ENCODE results near the gene BTBD16.

The BTBD16 gene

GRCh38 chr10:122331100-122331499, 60.0 kb downstream of the BTBD16 start:
- Histone ChIP-seq H3K27me3 (ENCODE audit: insufficient read depth, low read depth, severe bottlenecking) (peaks cover 5% of the 10 kb centered on the region), H3K4me3 (ENCODE audit: low read depth, low read length) (no peak overlapping the region), H3K36me3 (no peaks in the 10 kb centered on the region), H3K9me3 (ENCODE audit: severe bottlenecking) (no peaks in the 10 kb centered on the region), H3K27ac (no peak overlapping the region)
- no peak for DNase-seq
- no peak for TF ChIP-seq CTCF (IDR thresholded peaks at IDR 0.05; ENCODE audit: low read depth, low read length)

GRCh38 chr10:122331615-122332446, 60.7 kb downstream of the BTBD16 start:
- DNase-seq = no peak
- no peak for TF ChIP-seq CTCF (IDR thresholded peaks at IDR 0.05; ENCODE audit: low read depth, low read length)
- Histone ChIP-seq H3K9me3 (ENCODE audit: severe bottlenecking) (no peaks in the 10 kb centered on the region), H3K36me3 (no peaks in the 10 kb centered on the region), H3K4me3 (ENCODE audit: low read depth, low read length) (no peak overlapping the region), H3K27me3 (ENCODE audit: insufficient read depth, low read depth, severe bottlenecking) (peaks cover 5% of the 10 kb centered on the region), H3K27ac (no peak overlapping the region)

DNA sequence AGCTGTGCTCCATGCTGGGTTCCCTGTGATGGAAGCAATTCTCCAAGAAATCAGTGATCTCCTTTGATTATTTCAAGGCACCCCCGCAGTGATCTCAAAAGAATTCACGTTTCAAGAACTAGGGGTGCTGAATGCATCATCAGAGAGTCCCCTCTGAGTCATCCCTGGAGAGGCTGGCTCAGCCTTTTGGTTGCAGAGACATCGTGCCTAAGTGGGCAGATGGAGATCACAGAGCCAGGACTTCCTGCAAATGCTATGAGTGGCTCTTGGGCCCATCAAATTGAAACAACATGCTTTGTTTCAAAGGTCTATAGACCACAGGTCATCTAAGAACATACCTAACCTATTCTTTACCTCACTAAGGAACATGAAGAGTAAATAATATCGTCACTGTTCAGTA, 61.9 kb downstream of the BTBD16 start:
- H3K27ac ChIP-seq = no peak overlapping the region
- TF ChIP-seq CTCF (IDR thresholded peaks at IDR 0.05; ENCODE audit: low read depth, low read length) = no peak
- DNase-seq = no peak
- H3K27me3 ChIP-seq (ENCODE audit: insufficient read depth, low read depth, severe bottlenecking) = peaks cover 5% of the 10 kb centered on the region
- no peaks in the 10 kb centered on the region for H3K9me3 ChIP-seq (ENCODE audit: severe bottlenecking)
- no peak overlapping the region for H3K4me3 ChIP-seq (ENCODE audit: low read depth, low read length)
- no peaks in the 10 kb centered on the region for H3K36me3 ChIP-seq

GRCh38 chr10:122336332-122336731, 65.2 kb downstream of the BTBD16 start:
- Histone ChIP-seq H3K27me3 (ENCODE audit: insufficient read depth, low read depth, severe bottlenecking) (peaks cover 5% of the 10 kb centered on the region), H3K36me3 (no peaks in the 10 kb centered on the region), H3K9me3 (ENCODE audit: severe bottlenecking) (no peaks in the 10 kb centered on the region), H3K4me3 (ENCODE audit: low read depth, low read length) (no peak overlapping the region), H3K27ac (no peak overlapping the region)
- no peak for TF ChIP-seq CTCF (IDR thresholded peaks at IDR 0.05; ENCODE audit: low read depth, low read length)
- DNase-seq = no peak

DNA sequence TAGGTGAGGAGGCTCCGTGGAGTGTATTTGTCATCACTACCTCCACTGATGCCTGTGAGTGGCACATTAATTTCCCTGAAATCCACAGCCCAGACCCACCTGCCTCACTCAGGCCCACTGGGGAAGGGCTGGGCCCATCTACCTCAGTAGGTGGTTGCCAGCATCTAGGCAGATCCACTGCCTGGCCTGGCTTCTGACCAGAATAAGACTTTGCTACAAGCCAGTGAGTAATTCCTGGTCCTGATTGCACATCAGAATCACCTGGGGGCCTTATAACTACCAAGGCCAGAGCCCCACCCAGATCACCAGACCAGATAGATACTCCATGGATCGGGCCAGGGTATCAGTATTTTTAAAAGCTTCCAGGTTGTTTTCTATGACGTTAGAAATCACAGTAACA, 65.9 kb downstream of the BTBD16 start:
- Histone ChIP-seq H3K4me3 (ENCODE audit: low read depth, low read length) (no peak overlapping the region), H3K36me3 (no peaks in the 10 kb centered on the region), H3K27me3 (ENCODE audit: insufficient read depth, low read depth, severe bottlenecking) (peaks cover 5% of the 10 kb centered on the region), H3K9me3 (ENCODE audit: severe bottlenecking) (no peaks in the 10 kb centered on the region), H3K27ac (no peak overlapping the region)
- DNase-seq = no peak
- no peak for TF ChIP-seq CTCF (IDR thresholded peaks at IDR 0.05; ENCODE audit: low read depth, low read length)
